Stimulated activated CD8-positive, alpha-beta memory T cell treated with anti-CD3 and anti-CD28 coated beads, Interleukin-2, amount 100 ng/mL, for 1 hour (primary cell): ENCODE measurements around the gene AGBL4.

ENCODE experiments used
- DNase-seq, 2 donors: peaks; one replicate each; pipeline ENCODE4 v3.0.0-alpha.2; 2020; ENCODE audit warnings: low read depth in 2 of 2

AGBL4 gene

DNA sequence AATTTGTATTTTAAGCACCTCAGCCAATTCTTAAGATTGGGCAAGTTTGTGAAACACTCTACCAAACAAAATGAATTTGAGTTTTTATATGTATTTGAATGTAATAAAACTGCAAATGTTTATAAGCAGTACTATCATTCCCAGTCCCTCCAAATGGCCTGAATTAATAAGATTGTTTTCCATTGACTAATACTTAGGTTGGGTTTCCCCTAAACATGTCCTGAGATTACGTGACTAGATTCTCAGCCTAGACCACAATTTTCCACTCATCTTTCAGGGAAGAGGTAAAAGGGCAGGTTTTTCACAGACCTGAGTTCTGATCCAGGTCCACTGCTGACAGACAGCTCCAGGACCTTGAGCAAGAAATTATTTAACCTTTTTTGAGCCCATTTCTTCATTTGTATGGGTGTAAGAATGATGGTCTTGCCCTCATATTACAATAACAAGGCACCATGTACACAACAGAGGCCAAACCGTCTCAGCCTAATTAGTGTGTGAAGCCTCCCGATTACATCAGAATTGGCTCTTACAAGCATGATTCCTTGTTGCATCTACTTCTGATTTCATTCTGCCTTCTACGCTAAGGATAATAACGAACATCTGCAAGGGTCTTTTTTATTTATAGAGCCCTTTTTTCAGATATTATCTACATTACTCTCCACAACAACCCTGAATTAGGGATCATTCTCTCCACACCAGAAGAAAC lies 1298.3 kb downstream of the AGBL4 start:
- DNase-seq, result no peak

DNA sequence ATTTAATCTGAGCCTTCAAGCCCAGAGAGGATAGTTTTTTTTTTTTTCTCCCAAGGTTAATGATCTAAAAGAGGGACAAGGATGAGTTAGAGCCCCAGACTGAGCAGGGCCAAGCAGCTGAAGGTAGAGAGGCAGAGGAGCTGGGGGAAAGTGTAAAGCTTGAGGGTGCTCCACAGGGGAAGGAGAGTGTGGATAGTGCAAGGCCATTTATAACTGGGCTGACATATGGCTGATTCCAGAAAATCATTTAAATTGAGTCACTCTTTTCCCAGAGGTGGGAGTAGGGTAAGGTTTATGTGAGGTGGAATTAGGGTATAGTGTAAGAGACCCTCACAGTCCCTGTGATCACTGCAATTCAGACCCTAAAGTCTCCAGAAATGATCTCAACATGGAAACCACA lies 1302.8 kb downstream of the AGBL4 start:
- DNase-seq, result no peak

DNA sequence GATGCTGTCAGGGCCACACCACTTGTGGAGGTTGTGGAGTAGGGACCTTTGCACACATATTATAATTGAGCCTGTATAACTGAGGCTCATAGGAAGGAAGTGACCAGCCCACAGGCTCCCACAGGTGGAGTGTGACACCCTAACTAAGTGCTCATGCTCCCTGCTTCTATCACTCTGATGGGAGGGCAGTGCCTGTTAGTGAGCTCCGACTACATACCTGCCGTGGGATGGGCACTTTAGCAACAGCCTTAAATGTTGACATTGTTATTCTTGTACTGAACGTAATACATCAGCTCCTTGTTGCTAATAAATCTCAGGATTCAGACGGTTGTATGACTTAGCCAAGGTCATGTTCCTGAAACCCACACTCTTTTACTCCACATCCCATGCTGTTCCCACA lies 1305.0 kb downstream of the AGBL4 start:
- DNase-seq, result no peak

DNA sequence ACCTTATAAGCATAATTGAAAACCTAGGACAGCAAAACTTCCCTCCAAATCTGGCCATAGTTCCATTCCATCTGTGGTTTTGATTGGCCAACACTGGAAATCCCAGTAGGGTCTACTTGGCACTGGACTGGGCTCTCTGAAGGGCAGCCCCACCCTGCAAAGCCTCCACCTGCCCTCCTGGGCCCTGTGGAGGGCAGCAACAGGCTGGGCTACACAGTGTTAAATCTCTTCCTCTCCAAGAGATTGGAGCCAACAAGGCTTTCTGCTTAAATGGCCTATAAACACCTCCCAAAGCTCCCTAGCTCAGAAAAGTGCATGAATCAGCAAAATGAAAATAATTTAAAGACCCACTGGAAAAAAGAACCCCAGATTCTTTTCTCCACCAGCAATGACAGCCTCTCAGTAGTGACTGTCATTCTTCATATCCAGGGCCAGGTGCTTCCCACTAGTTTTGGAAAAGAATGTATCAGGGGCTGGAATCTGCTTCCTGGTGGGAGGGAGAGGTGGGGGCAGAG lies 1305.6 kb downstream of the AGBL4 start:
- DNase-seq, result no peak

DNA sequence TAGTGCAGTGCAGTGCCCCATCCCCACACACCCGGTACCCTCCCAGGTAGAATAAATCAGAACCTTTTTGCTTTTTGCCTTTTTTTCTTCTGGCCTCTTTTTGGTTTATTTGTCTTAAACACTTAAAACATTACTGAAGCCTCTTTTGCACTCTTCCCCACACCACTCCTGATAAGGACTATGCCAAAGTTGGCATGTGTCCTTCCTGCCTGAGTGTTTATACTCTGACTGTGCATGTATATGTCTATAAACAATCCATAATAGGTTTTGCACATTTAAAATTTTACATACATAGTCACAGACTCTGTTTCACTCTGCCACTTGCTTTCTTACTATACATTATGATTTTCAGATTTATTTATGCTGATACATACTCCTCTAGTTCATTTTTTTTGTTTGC lies 1306.7 kb downstream of the AGBL4 start:
- DNase-seq, result no peak

DNA sequence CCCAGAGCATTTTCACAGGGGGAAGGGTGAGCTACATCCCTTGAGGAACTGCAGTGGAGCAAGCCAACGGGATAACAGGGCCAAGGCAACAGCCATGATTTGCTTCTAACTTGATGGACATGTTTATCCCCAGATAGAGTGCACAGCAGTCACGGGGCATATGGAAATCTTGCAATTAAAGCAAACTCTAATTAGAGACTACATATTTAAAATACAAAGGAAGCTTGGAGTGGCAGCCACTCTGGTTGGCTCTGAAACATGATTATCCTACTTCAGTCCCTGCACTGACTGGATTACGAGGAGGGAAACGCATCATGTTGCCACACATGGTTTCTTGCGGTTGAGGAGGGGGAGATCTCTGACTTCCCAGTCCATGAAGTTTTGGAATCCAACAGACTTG lies 1307.8 kb downstream of the AGBL4 start:
- no peak for DNase-seq

DNA sequence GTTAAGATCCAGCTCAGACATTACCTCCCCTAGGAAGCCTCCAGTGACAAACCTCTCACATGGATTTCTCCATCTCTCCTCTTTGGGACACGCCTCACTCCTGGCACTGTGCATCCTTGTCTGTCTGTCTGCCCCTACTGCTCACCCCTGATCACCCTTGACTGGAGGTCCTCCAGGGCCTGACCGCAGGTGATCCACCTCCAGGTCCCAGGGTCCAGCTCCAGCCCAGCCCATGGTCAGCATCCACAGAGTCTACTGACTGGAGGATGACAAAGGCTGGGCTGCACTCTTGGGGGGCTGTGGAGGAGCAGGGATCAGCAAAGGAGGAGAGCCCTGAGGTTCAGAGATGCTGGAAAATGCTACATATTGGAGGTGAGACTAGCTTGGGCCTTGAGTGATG lies 1312.8 kb downstream of the AGBL4 start:
- DNase-seq, result no peak

DNA sequence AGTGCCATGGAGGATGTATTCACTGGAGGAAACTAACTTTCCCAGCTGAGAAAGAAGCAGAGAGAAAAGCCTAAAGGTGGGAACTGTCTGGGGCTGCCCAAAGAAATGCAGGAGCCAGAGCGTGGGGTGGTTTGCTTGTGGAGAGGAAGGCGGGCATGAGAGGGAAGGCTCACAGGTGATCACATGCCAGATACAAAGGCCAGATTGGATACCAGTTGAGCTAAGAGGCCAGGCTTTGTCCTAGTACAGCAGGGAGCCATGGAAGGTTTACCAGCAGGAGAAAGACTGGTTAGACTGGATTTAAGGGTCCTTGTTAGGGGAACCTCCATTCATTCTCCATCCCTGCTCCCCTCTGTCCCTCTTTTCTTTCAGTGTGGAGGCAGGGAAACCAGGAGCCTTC lies 1313.4 kb downstream of the AGBL4 start:
- no peak for DNase-seq

DNA sequence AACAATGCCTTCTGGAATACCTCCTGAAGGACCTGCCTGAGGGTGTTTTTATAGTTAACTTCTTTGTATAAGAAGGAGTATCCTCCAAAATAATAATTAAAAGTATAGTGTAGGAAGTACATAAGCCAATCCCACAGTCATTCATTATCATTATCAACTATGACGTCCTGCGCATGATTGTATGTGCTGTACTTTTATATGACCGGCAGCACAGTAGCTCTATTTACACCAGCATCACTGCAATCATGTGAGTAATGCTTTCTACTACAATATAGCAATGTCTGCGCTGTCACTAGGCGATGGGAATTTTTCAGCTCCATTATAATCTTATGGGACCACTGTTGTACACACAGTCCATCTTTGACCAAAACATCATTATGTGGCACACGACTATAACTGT lies 1319.0 kb downstream of the AGBL4 start:
- DNase-seq, result no peak

DNA sequence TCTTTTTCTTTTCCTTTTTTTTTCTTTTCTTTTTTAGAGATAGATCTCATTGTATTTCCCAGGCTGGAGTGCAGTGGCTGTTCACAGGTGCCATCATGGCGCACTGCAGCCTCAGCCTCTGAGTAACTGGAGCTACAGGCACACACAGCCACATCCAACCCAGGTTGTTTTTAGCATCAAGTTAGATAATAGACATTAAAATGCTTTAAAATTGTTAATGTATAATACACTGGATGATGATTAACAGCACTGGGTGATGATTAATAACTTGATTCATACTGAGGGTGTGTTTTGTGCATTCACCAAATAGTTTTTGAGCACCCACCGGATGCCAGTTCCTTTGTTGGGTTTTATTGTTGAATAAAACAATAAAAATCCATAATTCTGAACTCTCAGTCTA lies 1322.3 kb downstream of the AGBL4 start:
- no peak for DNase-seq

DNA sequence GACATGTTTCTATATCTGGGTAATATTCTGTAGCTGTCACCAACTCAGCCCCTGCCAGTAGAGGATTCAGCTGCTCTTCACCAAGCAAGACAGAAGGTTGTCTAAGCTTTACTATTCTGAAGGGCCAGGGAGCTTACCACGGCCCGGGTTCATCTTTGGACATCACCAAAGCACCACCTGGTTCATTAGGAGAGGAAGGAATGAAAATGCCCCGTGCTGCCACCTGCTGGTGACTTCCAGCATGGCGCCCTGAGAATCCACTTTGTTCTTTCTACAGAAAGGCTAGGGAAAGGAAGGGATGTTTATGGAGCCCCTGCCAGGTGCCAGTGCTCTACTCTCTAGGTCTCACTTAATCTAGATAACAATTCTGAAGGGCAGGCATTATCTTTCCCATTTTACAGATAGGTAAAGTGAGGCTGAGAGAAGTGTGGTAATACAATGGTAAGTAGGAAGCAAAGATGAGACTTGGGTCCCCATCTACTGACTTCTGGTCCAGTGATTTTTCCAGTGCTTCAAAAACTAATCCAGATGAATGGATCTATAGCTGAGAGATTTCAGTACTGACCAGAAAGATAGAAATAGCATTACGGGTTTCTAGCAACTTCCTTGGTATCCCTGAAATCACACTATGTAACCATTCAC lies 1326.6 kb downstream of the AGBL4 start:
- peak; percentile 3 to 8 for DNase-seq

DNA sequence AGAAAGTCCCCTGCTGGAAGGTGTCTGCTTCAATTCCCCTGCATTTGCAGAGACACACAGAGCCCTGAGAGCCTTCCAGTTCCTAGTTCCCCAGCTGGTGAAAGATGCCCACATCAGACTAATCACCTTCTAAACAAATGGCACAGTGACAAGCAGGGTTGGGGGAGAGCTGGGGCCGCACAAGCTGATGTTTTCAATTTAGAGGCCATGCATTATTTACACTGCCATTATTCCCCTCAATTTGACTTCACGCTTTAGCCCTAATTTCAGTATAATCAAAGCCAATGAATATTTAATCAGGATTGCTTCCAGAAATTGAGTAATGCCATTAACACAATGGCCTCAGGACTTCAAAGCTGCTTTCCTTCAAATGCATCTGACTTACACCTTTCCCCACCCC lies 1328.6 kb downstream of the AGBL4 start:
- DNase-seq, result no peak

DNA sequence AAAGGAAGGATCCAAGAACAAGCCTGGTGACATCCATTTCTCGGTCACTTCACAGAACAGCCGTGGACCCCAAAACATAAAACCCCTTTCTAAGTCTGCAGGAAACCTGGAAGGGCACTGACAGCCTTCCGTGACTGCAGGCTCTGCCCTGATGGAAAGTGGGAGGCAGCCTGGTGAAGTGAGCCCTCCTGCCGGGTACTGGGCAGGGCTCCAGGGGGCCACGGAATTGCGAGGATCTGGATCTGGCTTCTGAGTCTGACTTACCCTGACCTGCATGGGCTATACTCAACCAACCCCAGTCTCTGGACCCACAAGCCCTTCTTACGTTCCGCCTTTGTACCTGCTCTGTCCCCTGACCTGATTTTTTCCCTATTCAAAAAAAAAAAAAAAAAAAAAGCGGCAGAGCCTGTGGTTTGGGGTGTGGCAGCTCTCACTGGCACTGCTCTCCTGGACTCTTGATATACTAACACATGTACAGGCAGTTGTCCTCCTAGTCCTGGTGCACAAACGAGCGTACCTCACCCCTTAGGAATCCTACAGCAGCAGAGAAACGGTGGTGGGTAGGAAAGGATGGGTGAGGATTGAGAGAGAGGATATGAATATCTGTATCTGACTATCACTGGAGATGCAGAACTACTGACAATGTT lies 1330.0 kb downstream of the AGBL4 start:
- DNase-seq, result no peak

DNA sequence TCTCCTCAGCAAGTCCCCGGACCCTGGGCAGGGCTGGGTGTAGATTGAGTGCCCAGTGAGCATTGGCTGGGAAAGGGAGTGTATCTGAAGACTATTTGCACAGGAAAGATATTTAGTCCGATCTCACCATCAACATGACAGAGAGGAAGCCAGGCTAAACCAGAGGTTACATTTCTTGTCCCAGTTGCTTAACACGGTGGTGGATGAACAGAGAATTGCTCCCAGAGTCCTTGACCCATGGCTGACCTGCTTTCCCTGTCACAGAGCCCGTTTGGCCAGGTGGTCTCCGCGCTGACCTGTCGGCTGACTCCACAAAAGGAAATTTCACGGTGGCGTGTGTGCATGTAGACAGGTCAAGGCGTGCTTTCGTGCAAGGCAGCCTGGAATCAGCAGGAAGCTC lies 1330.6 kb downstream of the AGBL4 start:
- no peak for DNase-seq

DNA sequence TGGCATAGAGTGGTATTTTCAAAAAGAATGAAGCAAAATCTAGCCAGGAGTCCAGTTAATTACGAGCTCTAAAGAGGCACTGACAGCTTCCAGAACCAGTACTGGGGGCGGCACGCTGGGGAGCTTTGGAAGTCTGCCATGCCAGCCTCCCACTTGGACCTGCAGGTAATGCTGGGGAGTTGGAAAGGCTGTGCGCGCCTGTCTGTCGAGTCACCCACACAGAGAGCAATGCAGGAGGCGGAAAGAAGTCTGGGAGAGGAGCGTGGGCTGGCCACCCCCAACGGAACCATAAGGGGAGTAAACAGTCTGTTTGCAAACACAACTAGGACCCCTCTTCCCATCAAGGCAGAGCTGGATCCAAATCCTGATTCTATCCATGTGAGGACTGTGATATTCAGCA lies 1331.5 kb downstream of the AGBL4 start:
- DNase-seq, result no peak

DNA sequence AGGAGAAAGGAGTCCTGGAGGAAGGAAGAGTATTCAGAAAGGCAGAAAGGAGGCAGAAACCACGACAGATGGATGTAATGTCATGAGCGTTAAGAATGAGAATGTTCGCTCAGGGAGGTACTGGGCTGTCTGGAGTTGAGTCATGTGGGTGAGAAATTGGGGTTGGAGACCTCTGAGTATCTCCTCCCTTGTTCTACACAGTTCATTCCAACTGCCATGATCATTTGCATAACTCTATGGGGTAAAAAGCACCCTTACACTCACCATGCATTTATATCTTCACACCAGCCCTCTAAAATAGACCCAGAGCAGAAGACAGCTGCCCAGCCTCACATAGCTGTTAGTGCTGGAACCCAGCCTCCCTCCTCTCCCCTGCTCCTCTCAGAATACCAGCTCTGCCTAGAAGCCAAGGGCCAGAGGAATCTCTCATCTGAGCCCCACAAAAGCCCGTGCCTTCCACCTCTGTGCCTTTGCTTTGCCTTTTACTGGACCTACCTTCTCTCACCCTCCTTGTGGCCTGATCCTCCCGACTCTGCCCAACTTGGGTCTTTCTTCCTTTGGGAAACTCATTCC lies 1332.2 kb downstream of the AGBL4 start:
- DNase-seq, result no peak

DNA sequence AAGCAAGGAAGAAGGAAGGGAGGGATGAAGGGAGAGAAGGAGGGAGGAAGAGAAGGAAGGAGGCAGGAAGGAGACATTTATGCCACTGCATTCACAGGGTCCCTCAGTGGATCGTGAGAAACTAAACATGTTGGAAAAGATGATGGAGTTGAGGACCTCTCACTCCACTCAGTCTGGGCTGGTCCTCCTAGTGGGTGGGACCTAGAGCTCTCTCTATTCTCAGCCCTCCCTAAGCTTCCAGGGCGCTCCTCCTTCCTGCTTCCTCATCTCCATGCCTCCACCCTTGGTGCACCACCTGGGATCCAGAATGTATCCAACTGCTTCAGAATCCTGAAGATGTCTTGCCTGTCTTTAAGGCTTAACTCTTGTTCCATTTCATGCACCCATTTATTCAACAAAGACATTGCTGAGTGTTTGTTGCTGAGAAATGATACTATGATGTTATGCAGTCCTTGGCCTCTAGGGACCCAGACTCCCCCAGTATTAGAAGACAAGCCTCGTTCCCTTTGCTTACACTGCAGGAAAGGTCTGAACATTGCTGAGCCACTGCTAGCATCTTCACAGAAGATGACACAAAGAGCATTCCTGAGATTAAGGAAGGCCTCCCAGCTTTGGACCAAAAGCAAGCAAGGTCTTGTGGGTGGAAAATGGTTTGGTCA lies 1335.5 kb downstream of the AGBL4 start:
- DNase-seq, result no peak

DNA sequence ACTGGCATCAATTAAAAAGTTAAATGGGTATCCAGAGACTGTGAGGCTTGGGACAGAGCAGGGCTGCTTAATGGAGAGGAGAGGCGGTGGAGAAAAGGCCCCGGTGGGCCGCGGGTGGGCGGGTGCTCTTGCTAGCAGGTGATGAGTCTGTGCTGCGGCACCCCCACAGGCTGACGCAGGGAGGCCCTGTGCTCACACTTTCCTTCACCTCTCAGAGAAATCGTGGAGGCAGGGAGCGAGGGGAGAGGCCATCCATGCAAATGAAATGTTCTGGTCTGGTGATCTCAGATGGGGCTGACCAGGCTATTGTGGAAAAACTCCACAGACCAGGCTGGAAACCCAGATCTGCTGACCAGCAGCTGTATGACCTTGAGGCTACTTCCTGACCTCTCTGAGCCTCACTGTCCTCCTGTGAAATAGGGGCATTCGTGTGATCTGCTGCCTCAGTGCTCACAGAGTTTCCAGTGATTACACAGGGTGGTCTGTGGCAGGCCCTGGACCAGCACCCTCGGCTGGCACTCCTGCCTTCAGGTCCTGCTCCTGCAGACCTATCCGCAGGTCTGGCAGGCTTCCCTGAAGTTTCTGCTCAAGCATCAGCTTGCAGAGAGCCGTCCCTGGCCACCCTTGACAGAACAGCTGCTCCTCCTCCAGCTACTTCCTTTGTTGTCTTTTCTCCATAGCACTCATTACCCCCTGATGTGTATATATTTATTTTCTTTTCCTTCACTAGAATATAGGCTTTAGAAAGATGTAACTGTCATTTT lies 1336.3 kb downstream of the AGBL4 start:
- no peak for DNase-seq

DNA sequence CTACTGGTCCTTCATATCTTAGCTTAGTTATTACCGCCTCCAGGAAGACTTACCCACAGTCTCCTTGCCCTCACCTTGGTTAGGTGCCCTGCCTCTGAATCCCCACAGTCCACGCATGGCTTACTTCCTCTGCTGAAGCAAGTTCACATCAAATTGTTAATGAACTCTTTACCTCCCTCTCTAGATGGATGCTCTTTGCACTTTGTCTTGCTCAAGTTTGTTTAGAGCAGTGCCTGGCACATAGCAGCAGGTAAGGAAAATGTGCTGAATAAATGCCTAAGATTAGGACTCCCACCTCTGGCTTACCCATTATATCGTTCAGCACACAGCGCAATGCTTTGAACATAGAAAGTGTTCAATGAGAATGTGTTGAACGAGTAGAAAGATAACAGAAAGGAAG lies 1337.6 kb downstream of the AGBL4 start:
- no peak for DNase-seq

DNA sequence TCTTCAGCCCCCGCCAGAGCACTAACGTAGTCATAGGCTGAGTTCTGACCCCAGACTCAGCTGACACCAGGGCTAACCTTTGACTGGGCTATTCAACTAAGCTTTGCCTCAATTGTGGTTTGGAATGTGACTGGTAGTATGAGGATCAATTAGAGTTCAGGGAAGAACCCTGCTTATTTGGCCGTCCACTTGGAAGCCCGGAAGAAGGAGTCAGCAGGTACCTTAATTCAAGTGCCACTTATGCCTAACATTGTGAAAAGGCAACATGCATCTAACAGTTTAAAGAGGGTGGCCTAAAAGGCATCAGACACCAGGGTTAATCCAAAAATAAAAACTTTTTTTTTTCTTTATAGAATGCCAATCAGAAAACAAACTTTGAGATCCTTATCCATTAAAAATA lies 1339.4 kb downstream of the AGBL4 start:
- no peak for DNase-seq

DNA sequence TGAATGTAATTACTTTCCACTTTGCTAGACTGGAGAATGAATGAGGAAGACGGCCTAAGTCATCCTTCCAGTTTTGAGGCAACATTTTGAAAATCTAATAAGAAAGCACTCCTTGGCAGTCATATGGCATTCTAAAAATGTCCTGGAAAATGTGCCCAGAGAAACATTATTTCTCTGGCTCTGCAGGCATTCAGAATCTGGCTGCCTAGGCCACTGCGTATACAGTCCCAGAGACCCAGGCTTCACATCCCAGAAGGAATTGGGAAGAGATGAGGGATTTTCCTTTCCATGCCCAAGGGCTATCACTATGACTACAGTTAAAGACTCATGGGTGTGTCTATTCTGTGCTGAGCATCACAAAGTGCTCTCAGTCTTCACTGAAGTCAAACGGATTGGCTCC lies 1339.9 kb downstream of the AGBL4 start:
- no peak for DNase-seq
